Endothelial cell (in vitro differentiated cells): ENCODE results near the gene CSGALNACT2. TPM values are rescaled to one million over a fixed set of nuclear protein-coding genes. Genes with fewer than 3 reads are reported as not detected.

ENCODE experiments used
- DNase-seq: peaks from one replicate; pipeline ENCODE4 v3.0.0; 2021; ENCODE audit warnings: low spot score
- H3K27ac Mint-ChIP-seq: one replicate; pipeline ENCODE4 v1.8.0; 2021; ENCODE audit warnings: mixed read lengths, inconsistent platforms; ENCODE audit not compliant: unreplicated experiment
- H3K27me3 Mint-ChIP-seq: one replicate; pipeline ENCODE4 v1.8.0; 2021; ENCODE audit warnings: mild to moderate bottlenecking, moderate library complexity, mixed read lengths, inconsistent platforms; ENCODE audit not compliant: unreplicated experiment
- H3K36me3 Mint-ChIP-seq: one replicate; pipeline ENCODE4 v1.8.0; 2021; ENCODE audit warnings: mild to moderate bottlenecking, low read depth, mixed read lengths, inconsistent platforms; ENCODE audit not compliant: unreplicated experiment
- H3K4me1 Mint-ChIP-seq: one replicate; pipeline ENCODE4 v1.8.0; 2021; ENCODE audit warnings: mild to moderate bottlenecking, mixed read lengths, inconsistent platforms; ENCODE audit not compliant: unreplicated experiment
- H3K4me3 Mint-ChIP-seq: one replicate; pipeline ENCODE4 v1.8.0; 2021; ENCODE audit warnings: mild to moderate bottlenecking, mixed read lengths, inconsistent platforms; ENCODE audit not compliant: unreplicated experiment
- H3K9me3 Mint-ChIP-seq: one replicate; pipeline ENCODE4 v1.8.0; 2021; ENCODE audit warnings: mixed read lengths, inconsistent platforms; ENCODE audit not compliant: unreplicated experiment
- total RNA-seq: library from RNA; stranded (reverse); fragmentation: NEBNext Ultra II Directional; extraction: Animal tissue kit (Norgen Biotek cat#: 25700); gene quantifications from one replicate; pipeline ENCODE4 v1.2.1, GENCODE V29; 2021; ENCODE audit not compliant: unreplicated experiment
- TF ChIP-seq, protein P1 (sequence below): fragments of 200-600 bp; sonication (generic); IDR thresholded peaks from one replicate; pipeline ENCODE4 v1.5.0; 2021; ENCODE audit warnings: antibody characterized with exemption; ENCODE audit not compliant: unreplicated experiment

CSGALNACT2 gene
- total RNA-seq, 1 donor from 2014 or later = 3.8 TPM

GRCh38 chr10:43193496-43194080 is 55.3 kb downstream of the CSGALNACT2 start:
- peaks cover 4% of the 10 kb centered on the region for H3K36me3 Mint-ChIP-seq
- no peaks in the 10 kb centered on the region for H3K4me1 Mint-ChIP-seq
- no peak overlapping the region for H3K4me3 Mint-ChIP-seq
- TF ChIP-seq, protein P1, sequence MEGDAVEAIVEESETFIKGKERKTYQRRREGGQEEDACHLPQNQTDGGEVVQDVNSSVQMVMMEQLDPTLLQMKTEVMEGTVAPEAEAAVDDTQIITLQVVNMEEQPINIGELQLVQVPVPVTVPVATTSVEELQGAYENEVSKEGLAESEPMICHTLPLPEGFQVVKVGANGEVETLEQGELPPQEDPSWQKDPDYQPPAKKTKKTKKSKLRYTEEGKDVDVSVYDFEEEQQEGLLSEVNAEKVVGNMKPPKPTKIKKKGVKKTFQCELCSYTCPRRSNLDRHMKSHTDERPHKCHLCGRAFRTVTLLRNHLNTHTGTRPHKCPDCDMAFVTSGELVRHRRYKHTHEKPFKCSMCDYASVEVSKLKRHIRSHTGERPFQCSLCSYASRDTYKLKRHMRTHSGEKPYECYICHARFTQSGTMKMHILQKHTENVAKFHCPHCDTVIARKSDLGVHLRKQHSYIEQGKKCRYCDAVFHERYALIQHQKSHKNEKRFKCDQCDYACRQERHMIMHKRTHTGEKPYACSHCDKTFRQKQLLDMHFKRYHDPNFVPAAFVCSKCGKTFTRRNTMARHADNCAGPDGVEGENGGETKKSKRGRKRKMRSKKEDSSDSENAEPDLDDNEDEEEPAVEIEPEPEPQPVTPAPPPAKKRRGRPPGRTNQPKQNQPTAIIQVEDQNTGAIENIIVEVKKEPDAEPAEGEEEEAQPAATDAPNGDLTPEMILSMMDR = no peak
- DNase-seq = no peak
- H3K9me3 Mint-ChIP-seq = no peaks in the 10 kb centered on the region
- peaks cover 2% of the 10 kb centered on the region for H3K27me3 Mint-ChIP-seq
- no peak overlapping the region for H3K27ac Mint-ChIP-seq

DNA sequence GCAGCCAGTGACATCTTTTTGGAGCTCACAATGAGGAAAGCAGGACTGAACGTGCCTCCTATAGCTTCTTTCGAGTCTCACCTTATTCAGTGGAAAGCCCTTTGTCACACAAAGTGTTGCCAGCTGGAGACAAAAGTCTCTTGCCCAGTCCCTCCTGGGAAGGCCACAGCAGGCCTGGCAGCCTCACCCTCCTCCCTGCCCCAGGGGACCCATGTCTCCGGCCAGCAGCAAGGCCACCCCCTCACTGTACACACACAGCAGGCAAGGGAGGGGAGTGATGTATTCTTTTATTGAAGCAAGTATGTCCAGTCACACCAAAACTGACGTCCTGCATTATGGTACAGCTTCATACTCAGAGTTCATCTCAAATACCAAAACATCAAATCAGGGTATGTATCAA is 56.0 kb downstream of the CSGALNACT2 start:
- peaks cover 4% of the 10 kb centered on the region for H3K36me3 Mint-ChIP-seq
- no peak for DNase-seq
- no peaks in the 10 kb centered on the region for H3K9me3 Mint-ChIP-seq
- peaks cover 2% of the 10 kb centered on the region for H3K27me3 Mint-ChIP-seq
- TF ChIP-seq, protein P1 = no peak
- H3K27ac Mint-ChIP-seq = no peak overlapping the region
- H3K4me3 Mint-ChIP-seq = no peak overlapping the region
- H3K4me1 Mint-ChIP-seq = no peaks in the 10 kb centered on the region

- Mint-ChIP-seq H3K9me3 (no peaks in the 10 kb centered on the region), H3K36me3 (peaks cover 4% of the 10 kb centered on the region)
- no peak for DNase-seq
These were observed 56.6 kb downstream of the CSGALNACT2 start for GRCh38 chr10:43194859-43195258.

GRCh38 chr10:43195557-43195956 is 57.3 kb downstream of the CSGALNACT2 start:
- TF ChIP-seq, protein P1 = no peak
- no peak for DNase-seq
- no peak overlapping the region for H3K4me3 Mint-ChIP-seq
- H3K27ac Mint-ChIP-seq = no peak overlapping the region
- no peaks in the 10 kb centered on the region for H3K4me1 Mint-ChIP-seq
- H3K27me3 Mint-ChIP-seq = peaks cover 2% of the 10 kb centered on the region
- no peaks in the 10 kb centered on the region for H3K9me3 Mint-ChIP-seq
- H3K36me3 Mint-ChIP-seq = peaks cover 4% of the 10 kb centered on the region

More at GRCh38 chr10:43194859-43195258, 56.6 kb downstream of the CSGALNACT2 start:
- H3K27ac Mint-ChIP-seq = no peak overlapping the region
- no peaks in the 10 kb centered on the region for H3K4me1 Mint-ChIP-seq
- peaks cover 2% of the 10 kb centered on the region for H3K27me3 Mint-ChIP-seq
- H3K4me3 Mint-ChIP-seq = no peak overlapping the region
- TF ChIP-seq, protein P1 = no peak

DNA sequence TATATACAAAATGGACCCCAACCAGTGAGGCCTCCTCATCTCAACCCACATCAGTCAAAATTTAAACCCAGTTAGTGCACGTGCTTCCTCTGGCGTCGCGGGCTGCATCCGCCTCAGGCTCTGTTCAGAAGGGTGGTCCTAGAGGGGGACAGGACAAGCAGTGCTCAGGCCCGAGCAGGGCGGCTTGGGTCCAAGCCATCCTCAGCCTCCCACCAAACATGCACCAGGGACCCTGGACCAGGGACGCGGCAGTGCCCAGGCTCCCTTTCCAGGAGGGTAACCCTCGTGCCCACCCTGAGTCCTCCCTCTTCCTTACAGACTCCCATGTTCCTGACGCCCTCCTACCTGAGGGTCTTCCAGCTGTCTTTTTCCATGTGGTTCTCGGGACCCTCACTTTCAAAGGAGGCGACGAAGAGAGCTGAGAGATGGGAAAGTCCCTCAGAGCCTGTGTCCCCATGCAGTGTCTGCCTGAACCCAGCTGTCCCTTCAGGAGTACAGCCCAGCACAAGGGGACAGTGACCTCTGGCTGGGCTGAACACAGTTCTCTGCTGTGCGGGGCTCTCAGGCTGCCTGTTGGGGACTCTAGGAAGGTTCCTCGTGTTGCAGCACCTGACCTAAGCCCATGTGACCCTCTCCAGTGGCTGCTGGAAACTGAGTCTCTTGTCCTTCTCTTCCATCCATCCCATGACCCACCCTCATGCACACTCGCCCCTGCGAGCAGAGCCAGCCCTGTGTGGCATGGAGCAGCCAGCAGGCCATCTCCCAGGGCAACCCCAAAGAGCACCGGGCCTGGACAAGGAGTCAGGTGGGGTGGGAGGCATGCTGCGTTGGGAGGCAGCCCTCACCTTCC is 58.1 kb downstream of the CSGALNACT2 start:
- no peak overlapping the region for H3K27ac Mint-ChIP-seq
- H3K4me3 Mint-ChIP-seq = no peak overlapping the region
- DNase-seq = no peak
- peaks cover 4% of the 10 kb centered on the region for H3K36me3 Mint-ChIP-seq
- TF ChIP-seq, protein P1 = no peak
- no peaks in the 10 kb centered on the region for H3K9me3 Mint-ChIP-seq
- no peaks in the 10 kb centered on the region for H3K4me1 Mint-ChIP-seq
- peaks cover 2% of the 10 kb centered on the region for H3K27me3 Mint-ChIP-seq
